ENCODE data around the gene GAB1. TPM values are rescaled to one million over a fixed set of nuclear protein-coding genes. Genes with fewer than 3 reads are reported as not detected.

Gene GAB1
- total and polyA plus RNA-seq, 2 donors (not counting 1 experiment from before 2014, with no cell fraction given), result 4.7 to 10.8 TPM

DNA sequence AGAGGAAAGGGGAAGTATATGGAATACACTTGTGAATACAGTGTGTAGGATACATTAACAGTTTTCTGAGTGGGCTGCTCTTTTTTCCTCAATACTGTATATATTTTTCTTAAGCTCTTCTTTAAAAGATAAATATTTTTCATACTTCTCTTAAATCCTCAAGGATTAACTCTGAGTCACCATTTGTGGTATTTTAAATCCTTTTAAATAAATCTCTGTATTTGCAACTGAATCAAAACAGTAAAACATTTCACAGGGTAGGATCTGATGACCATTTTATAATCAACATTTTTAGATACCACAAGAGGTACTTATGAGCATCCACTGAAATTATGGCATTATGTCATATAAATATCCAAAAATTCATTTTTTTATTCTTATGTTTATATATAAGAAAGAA is 87.6 kb downstream of the GAB1 start:
- Mint-ChIP-seq H3K4me3 (no peak overlapping the region), H3K27ac (no peak overlapping the region), H3K4me1 (peaks cover 21% of the 10 kb centered on the region), H3K9me3 (ENCODE audit: insufficient read depth) (no peaks in the 10 kb centered on the region), H3K27me3 (no peaks in the 10 kb centered on the region)
- Histone ChIP-seq H3K4me1 (ENCODE audit: control insufficient read depth in 2 of 2, insufficient read depth in 2 of 2, low read length in 2 of 2) (peaks cover 5 to 15% of the 10 kb centered on the region in 2 donors), H3K27me3 (replicated peaks in 1 of 4; ENCODE audit: control extremely low read depth in 1 of 4, control insufficient read depth in 3 of 4, insufficient read depth in 4 of 4, low read length in 3 of 4) (no peaks in the 10 kb centered on the region), H4K20me1 (ENCODE audit: control insufficient read depth, insufficient read depth, low read length, poor library complexity, severe bottlenecking) (no peaks in the 10 kb centered on the region), H3K27ac (ENCODE audit: low read length in 2 of 2) (no peak overlapping the region), H3K4me2 (replicated peaks; ENCODE audit: low read depth, low read length, poor library complexity, severe bottlenecking) (no peak overlapping the region), H3K36me3 (replicated peaks in 1 of 2; ENCODE audit: control extremely low read depth in 1 of 2, control insufficient read depth in 1 of 2, extremely low read depth in 1 of 2, insufficient read depth in 2 of 2, low read length in 1 of 2) (no peaks in the 10 kb centered on the region), H3K79me2 (ENCODE audit: control insufficient read depth, insufficient read depth, low read length) (no peaks in the 10 kb centered on the region), H3K9ac (ENCODE audit: low read length) (no peak overlapping the region), H3K4me3 (ENCODE audit: control extremely low read depth in 1 of 5, extremely low read depth in 1 of 5, insufficient read depth in 1 of 5, low read depth in 2 of 5, low read length in 4 of 5) (no peak overlapping the region), H2AFZ (ENCODE audit: insufficient read depth, low read depth, low read length, poor library complexity, severe bottlenecking) (no peak overlapping the region), H3K9me3 (ENCODE audit: control extremely low read depth in 1 of 3, control insufficient read depth in 2 of 3, insufficient read depth in 1 of 3, low read length in 2 of 3) (peaks cover 0 to 3% (median 0%) of the 10 kb centered on the region in 3 donors)
- ATAC-seq (ENCODE audit: low read depth) (no peak), DNase-seq (no peak)
- intact Hi-C loops (cut with micrococcal nuclease), result no loop called here
- TF ChIP-seq, protein P1, sequence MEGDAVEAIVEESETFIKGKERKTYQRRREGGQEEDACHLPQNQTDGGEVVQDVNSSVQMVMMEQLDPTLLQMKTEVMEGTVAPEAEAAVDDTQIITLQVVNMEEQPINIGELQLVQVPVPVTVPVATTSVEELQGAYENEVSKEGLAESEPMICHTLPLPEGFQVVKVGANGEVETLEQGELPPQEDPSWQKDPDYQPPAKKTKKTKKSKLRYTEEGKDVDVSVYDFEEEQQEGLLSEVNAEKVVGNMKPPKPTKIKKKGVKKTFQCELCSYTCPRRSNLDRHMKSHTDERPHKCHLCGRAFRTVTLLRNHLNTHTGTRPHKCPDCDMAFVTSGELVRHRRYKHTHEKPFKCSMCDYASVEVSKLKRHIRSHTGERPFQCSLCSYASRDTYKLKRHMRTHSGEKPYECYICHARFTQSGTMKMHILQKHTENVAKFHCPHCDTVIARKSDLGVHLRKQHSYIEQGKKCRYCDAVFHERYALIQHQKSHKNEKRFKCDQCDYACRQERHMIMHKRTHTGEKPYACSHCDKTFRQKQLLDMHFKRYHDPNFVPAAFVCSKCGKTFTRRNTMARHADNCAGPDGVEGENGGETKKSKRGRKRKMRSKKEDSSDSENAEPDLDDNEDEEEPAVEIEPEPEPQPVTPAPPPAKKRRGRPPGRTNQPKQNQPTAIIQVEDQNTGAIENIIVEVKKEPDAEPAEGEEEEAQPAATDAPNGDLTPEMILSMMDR (IDR thresholded peaks at IDR 0.05), result no peak
- no peak for TF ChIP-seq EZH2 (IDR thresholded peaks at IDR 0.05; ENCODE audit: borderline replicate concordance, insufficient read depth, low read depth, low read length, poor library complexity, severe bottlenecking)
- ChIA-PET CTCF (no interaction called here), POLR2A (no interaction called here)

DNA sequence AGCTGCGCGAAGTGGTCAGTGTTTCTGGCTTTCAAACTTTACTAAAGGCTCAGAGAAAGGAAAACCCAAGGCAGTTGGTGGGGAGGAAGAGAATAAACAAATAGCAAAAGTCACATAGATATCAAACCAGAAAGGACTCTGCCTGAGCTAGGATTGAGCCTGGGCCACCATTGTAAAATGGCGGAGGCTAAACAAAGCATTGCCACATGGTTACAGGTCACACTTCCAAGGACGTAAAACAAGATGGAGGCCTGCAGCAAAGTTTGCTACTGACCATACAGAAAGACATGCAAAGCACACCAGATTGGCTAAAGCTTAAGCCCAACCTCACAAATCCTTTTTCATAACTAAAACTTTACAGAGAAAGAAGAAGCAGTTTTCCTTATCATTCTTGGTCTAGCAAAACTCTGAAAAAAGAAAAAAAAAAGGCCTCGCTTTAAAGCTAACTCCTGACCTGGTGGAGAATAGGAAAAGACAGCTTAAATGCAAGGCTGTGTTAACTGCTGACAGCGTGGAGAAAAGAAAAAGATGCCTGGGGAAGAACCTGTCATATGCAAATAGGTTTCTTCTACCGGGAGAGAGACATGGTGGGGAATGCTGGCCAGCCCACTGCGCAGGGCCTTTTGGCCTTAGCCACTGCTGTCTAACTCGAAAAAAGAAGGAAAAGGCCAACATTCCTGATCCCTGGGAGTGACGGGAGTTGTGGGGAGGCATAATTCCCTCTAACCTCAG is 95.0 kb downstream of the GAB1 start:
- DNase-seq (no peak), ATAC-seq (ENCODE audit: low read depth) (no peak)
- Histone ChIP-seq H2AFZ (ENCODE audit: insufficient read depth, low read depth, low read length, poor library complexity, severe bottlenecking) (no peak overlapping the region), H3K36me3 (replicated peaks in 1 of 2; ENCODE audit: control extremely low read depth in 1 of 2, control insufficient read depth in 1 of 2, extremely low read depth in 1 of 2, insufficient read depth in 2 of 2, low read length in 1 of 2) (peaks cover 0 to 16% of the 10 kb centered on the region in 2 experiments), H3K79me2 (ENCODE audit: control insufficient read depth, insufficient read depth, low read length) (no peaks in the 10 kb centered on the region), H4K20me1 (ENCODE audit: control insufficient read depth, insufficient read depth, low read length, poor library complexity, severe bottlenecking) (no peaks in the 10 kb centered on the region), H3K27me3 (replicated peaks in 1 of 4; ENCODE audit: control extremely low read depth in 1 of 4, control insufficient read depth in 3 of 4, insufficient read depth in 4 of 4, low read length in 3 of 4) (no peaks in the 10 kb centered on the region), H3K27ac (ENCODE audit: low read length in 2 of 2) (no peak overlapping the region), H3K9ac (ENCODE audit: low read length) (no peak overlapping the region), H3K4me3 (ENCODE audit: control extremely low read depth in 1 of 5, extremely low read depth in 1 of 5, insufficient read depth in 1 of 5, low read depth in 2 of 5, low read length in 4 of 5) (no peak overlapping the region), H3K9me3 (ENCODE audit: control extremely low read depth in 1 of 3, control insufficient read depth in 2 of 3, insufficient read depth in 1 of 3, low read length in 2 of 3) (peaks cover 5 to 12% (median 8%) of the 10 kb centered on the region in 3 donors), H3K4me1 (ENCODE audit: control insufficient read depth in 2 of 2, insufficient read depth in 2 of 2, low read length in 2 of 2) (no peaks in the 10 kb centered on the region), H3K4me2 (replicated peaks; ENCODE audit: low read depth, low read length, poor library complexity, severe bottlenecking) (no peak overlapping the region)
- Mint-ChIP-seq H3K9me3 (ENCODE audit: insufficient read depth) (peaks cover 4% of the 10 kb centered on the region), H3K27ac (no peak overlapping the region), H3K4me3 (no peak overlapping the region), H3K4me1 (no peaks in the 10 kb centered on the region), H3K27me3 (no peaks in the 10 kb centered on the region)
- ChIA-PET CTCF (no interaction called here), POLR2A (no interaction called here)
- intact Hi-C loops (cut with micrococcal nuclease), result no loop called here
- WGBS (ENCODE audit: insufficient coverage), result 100% methylated on average over 6 of the region's 10 CpGs
- TF ChIP-seq, protein P1 (IDR thresholded peaks at IDR 0.05), result no peak
